HepG2 (cell line): ENCODE measurements around the gene CD96. TPM values are rescaled to one million over a fixed set of nuclear protein-coding genes. Genes with fewer than 3 reads are reported as not detected.

ENCODE experiments used
- ATAC-seq: fragments of 200-7000 bp; cut with Tn5 transposase; 3 replicates; pipeline ENCODE4 v1.9.1; 2020; ENCODE audit warnings: mild to moderate bottlenecking, moderate library complexity
- BruUV-seq: library from RNA; stranded (reverse); fragments of 400-500 nt; replicated peaks from 2 replicates; lab custom pipeline; 2021; lab: Mats Ljungman, UMichigan
- CTCF ChIA-PET: fragments of 300-600 bp; formaldehyde crosslinking; extraction: SDS; loops from one replicate; lab custom pipeline; 2021; ENCODE audit warnings: low total read pairs, inconsistent platforms, low intra/inter-chr PET ratio; lab: Yijun Ruan, JAX
- POLR2A ChIA-PET: fragments of 350-600 bp; sonication (Branson Sonifier 250); formaldehyde crosslinking; loops from one replicate; lab custom pipeline; 2020; ENCODE audit warnings: antibody characterized with exemption, inconsistent platforms; lab: Yijun Ruan, JAX
- DNase-seq: peaks from one replicate; pipeline ENCODE4 v3.0.0-alpha.2; 2015; ENCODE audit warnings: low spot score
- FAIRE-seq: peaks from 3 replicates; lab custom pipeline; 2011; peaks lifted over from hg19 to GRCh38; lab: Jason Lieb, UNC
- H2AFZ ChIP-seq: one replicate; pipeline ENCODE4 v1.6.1; 2011; ENCODE audit warnings: low read length, inconsistent platforms
- H3K27ac ChIP-seq: fragments of 300-600 bp; 3 replicates; pipeline ENCODE4 v1.8.0; 2011; ENCODE audit warnings: mixed run types, mild to moderate bottlenecking, mixed read lengths, low read length, inconsistent platforms; ENCODE audit not compliant: insufficient read depth; ENCODE audit errors: extremely low read length
- H3K27me3 ChIP-seq, 2 experiments: fragments of 200-600 bp in 1 of 2; 2 replicates in 1 of 2; 3 replicates in 1 of 2; pipeline versions ENCODE4 v1.6.0 to v1.8.0; 2011; ENCODE audit warnings: low read length in 2 of 2, mild to moderate bottlenecking in 2 of 2, moderate library complexity in 2 of 2, inconsistent platforms in 1 of 2; ENCODE audit not compliant: insufficient read depth in 2 of 2, control insufficient read depth in 1 of 2
- H3K36me3 ChIP-seq, 2 experiments: fragments of 200-600 bp in 1 of 2; replicated peaks in 1 of 2; 2 replicates in 1 of 2; 3 replicates in 1 of 2; pipeline versions ENCODE4 v1.5.1 to v1.8.0; 2011; ENCODE audit warnings: low read length in 2 of 2, inconsistent platforms in 1 of 2; ENCODE audit not compliant: insufficient read depth in 2 of 2, control insufficient read depth in 1 of 2
- H3K4me1 ChIP-seq: 2 replicates; pipeline ENCODE4 v1.5.1; 2012; ENCODE audit warnings: low read length, inconsistent platforms; ENCODE audit not compliant: insufficient read depth
- H3K4me2 ChIP-seq: 2 replicates; pipeline ENCODE4 v1.6.0; 2011; ENCODE audit warnings: low read depth, low read length, inconsistent platforms
- H3K4me3 ChIP-seq, 3 experiments: fragments of 200-600 bp in 1 of 3; sonication (generic), shearing (Covaris generic) in 1 of 3; replicated peaks in 1 of 3; 2 replicates each; pipeline ENCODE4 v1.5.1; 2011 to 2016; ENCODE audit warnings: low read length in 3 of 3, inconsistent platforms in 2 of 3, low read depth in 2 of 3, mild to moderate bottlenecking in 2 of 3, control low read depth in 1 of 3, mixed read lengths in 1 of 3; ENCODE audit not compliant: insufficient read depth in 1 of 3
- H3K79me2 ChIP-seq: one replicate; pipeline ENCODE4 v1.6.1; 2011; ENCODE audit warnings: low read length, inconsistent platforms; ENCODE audit not compliant: insufficient read depth
- H3K9ac ChIP-seq: 2 replicates; pipeline ENCODE4 v1.6.0; 2011; ENCODE audit warnings: mild to moderate bottlenecking, low read depth, low read length, inconsistent platforms; ENCODE audit not compliant: insufficient read depth
- H3K9me3 ChIP-seq: 2 replicates; pipeline ENCODE4 v1.5.1; 2012; ENCODE audit warnings: mild to moderate bottlenecking, low read length
- H4K20me1 ChIP-seq: 2 replicates; pipeline ENCODE4 v1.6.0; 2011; ENCODE audit warnings: inconsistent platforms, mild to moderate bottlenecking, low read length, moderate library complexity; ENCODE audit not compliant: insufficient read depth
- GFI1 ChIP-seq: sonication (generic); formaldehyde crosslinking; IDR thresholded peaks from 2 replicates; pipeline ENCODE4 v1.5.0; 2020; ENCODE audit warnings: missing genetic modification reagents, mild to moderate bottlenecking, borderline replicate concordance
- GLI4 ChIP-seq: sonication (generic); formaldehyde crosslinking; IDR thresholded peaks from 2 replicates; pipeline ENCODE4 v1.5.1; 2020; ENCODE audit warnings: missing genetic modification reagents, mild to moderate bottlenecking, moderate library complexity, borderline replicate concordance
- PCBP1 ChIP-seq: fragments of 200-400 bp; formaldehyde crosslinking; IDR thresholded peaks from 2 replicates; pipeline ENCODE4 v1.6.1; 2017; ENCODE audit warnings: mild to moderate bottlenecking, low read depth, low read length, borderline replicate concordance
- PLRG1 ChIP-seq: fragments of 450-650 bp; conservative IDR thresholded peaks from 2 replicates; pipeline ENCODE4 v1.6.1; 2016
- RFX5 ChIP-seq: IDR thresholded peaks from 2 replicates; pipeline ENCODE4 v1.6.1; 2011; ENCODE audit warnings: low read depth, low read length, improper control_type of control experiment
- SYNCRIP ChIP-seq: fragments of 200-400 bp; formaldehyde crosslinking; IDR thresholded peaks from 2 replicates; pipeline ENCODE4 v1.6.1; 2018; ENCODE audit warnings: mild to moderate bottlenecking, low read depth, low read length; ENCODE audit not compliant: insufficient read depth
- ZFP36L1 ChIP-seq: sonication (generic); formaldehyde crosslinking; IDR thresholded peaks from 2 replicates; pipeline ENCODE4 v1.8.0; 2022; ENCODE audit warnings: mild to moderate bottlenecking, missing genetic modification reagents, moderate library complexity
- ZNF558 ChIP-seq: sonication (generic); formaldehyde crosslinking; IDR thresholded peaks from 2 replicates; pipeline ENCODE4 v1.9.0; 2022; ENCODE audit warnings: mild to moderate bottlenecking, missing genetic modification reagents, borderline replicate concordance
- ZNF589 ChIP-seq: sonication (generic); formaldehyde crosslinking; conservative IDR thresholded peaks from 2 replicates; pipeline ENCODE4 v1.8.0; 2022; ENCODE audit warnings: mild to moderate bottlenecking, moderate library complexity, missing genetic modification reagents
- ZNF724P ChIP-seq: sonication (generic); formaldehyde crosslinking; IDR thresholded peaks from 2 replicates; pipeline ENCODE4 v1.8.0; 2022; ENCODE audit warnings: missing genetic modification reagents, borderline replicate concordance
- ZSCAN30 ChIP-seq: sonication (generic); formaldehyde crosslinking; IDR thresholded peaks from 2 replicates; pipeline ENCODE4 v1.5.0; 2020; ENCODE audit warnings: mild to moderate bottlenecking, missing genetic modification reagents
- WGBS: methylation state at CpG from one replicate; pipeline ENCODE4 v1.1.6; 2017; ENCODE audit warnings: low lambda C conversion rate; 5-methylcytosine and 5-hydroxymethylcytosine counted together
- in situ Hi-C: cut with HindIII; loops from 2 replicates; pipeline ENCODE4 v1.10.0; 2017; ENCODE audit warnings: low pct_unique_long_range_greater_than_20kb; ENCODE audit not compliant: extremely low pct_ligation_motif_present
- intact Hi-C: fragments of 100-400 bp; cut with micrococcal nuclease; formaldehyde crosslinking; loops from one replicate; pipeline ENCODE4 v1.10.0; 2022; ENCODE audit not compliant: unreplicated experiment
- polyA plus RNA-seq, 8 experiments: library from polyadenylated mRNA; depleted of rRNA in 3 of 8; stranded (reverse) in 7 of 8; unstranded in 1 of 8; fragments of >200 nt; fragmentation: Illumina TruSeq in 4 of 8; extraction: Trizol in 4 of 8; gene quantifications; 2 replicates each; pipeline versions ENCODE4 v1.2.1 to v1.2.3, GENCODE V29; 2011 to 2016; ENCODE audit warnings: low read depth in 4 of 8, missing spikeins in 1 of 8, mixed read lengths in 1 of 8; ENCODE audit not compliant: insufficient read depth in 1 of 8
- total RNA-seq, 5 experiments: library from RNA; depleted of rRNA; stranded (reverse); fragments of >200 nt; fragmentation: Illumina TruSeq; extraction: Trizol; gene quantifications; 2 replicates each; pipeline ENCODE4 v1.2.3, GENCODE V29; 2016; ENCODE audit warnings: low read depth in 1 of 5
- TF ChIP-seq, protein P1 (sequence below): sonication (generic); formaldehyde crosslinking; IDR thresholded peaks from 2 replicates; pipeline ENCODE4 v1.4.0; 2020; ENCODE audit warnings: mild to moderate bottlenecking, low read depth, missing genetic modification reagents
- TF ChIP-seq, protein P2 (sequence below): sonication (generic); formaldehyde crosslinking; conservative IDR thresholded peaks from 2 replicates; pipeline ENCODE4 v1.5.0; 2020; ENCODE audit warnings: missing genetic modification reagents
- TF ChIP-seq, protein P3 (sequence below): sonication (generic); formaldehyde crosslinking; conservative IDR thresholded peaks from 2 replicates; pipeline ENCODE4 v1.4.0; 2020; ENCODE audit warnings: missing genetic modification reagents

CD96 gene
- total and polyA plus RNA-seq, 2 of the 13 experiments (the other 11 are each of a cell fraction or from before 2014, with no cell fraction given), result not detected

DNA sequence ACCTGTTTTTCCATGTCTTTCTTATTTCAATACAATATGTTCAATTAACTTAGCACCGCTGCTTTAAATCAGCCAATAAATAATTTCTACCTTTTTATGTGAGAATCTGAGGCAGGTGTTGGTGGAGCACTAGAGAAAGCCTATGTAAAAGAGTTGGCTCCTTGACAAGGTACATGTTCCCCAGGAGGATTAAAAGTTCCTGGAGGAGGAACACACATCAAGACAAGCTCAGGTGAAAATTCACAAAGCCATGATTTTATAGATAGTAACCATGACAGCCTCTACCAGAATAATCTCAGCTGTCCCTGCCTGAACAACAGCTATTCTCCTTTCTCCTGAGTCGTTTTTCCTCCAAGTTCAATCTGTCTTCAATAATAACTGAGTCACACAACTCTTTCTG lies 56.6 kb downstream of the CD96 start:
- H3K9me3 ChIP-seq, result no peaks in the 10 kb centered on the region
- 7% methylated on average over 2 of the region's 2 CpGs for WGBS
- TF ChIP-seq GLI4 (CRISPR knock-in tag), result no peak
- TF ChIP-seq, all 625 proteins: peak for 0
- FAIRE-seq (no peak), ATAC-seq (no peak), DNase-seq (no peak)
- Histone ChIP-seq H4K20me1 (no peaks in the 10 kb centered on the region), H3K4me2 (no peak overlapping the region), H3K27ac (no peak overlapping the region), H3K79me2 (no peaks in the 10 kb centered on the region), H3K27me3 (no peaks in the 10 kb centered on the region; a peak in 1 of 5 replicates), H3K36me3 (no peaks in the 10 kb centered on the region), H3K4me3 (no peak overlapping the region), H2AFZ (no peak overlapping the region), H3K4me1 (no peaks in the 10 kb centered on the region), H3K9ac (no peak overlapping the region)
- no TSS peak for BruUV-seq
- ChIA-PET CTCF (no interaction called here), POLR2A (no interaction called here)
- intact Hi-C loops (no loop called here), in situ Hi-C loops (no loop called here)

DNA sequence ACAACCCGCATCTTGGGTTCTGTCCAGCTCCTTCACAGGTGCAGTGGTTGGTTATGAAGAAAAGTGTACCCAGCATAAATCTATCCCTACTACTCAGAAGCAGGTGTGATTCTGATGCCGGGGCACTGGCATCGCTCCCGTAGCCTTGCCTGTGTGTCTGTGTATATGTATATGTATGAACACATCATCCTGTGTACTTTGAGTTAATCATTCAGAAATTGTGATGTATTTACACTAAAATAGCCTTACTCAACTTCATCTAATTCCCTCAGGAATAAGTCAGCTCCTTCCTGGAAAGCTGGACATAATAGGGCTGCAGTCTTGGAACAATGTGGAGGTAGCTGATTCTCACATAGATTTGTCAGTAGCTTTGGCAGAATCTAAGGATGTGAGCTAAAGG lies 59.8 kb downstream of the CD96 start:
- DNase-seq (no peak), FAIRE-seq (no peak), ATAC-seq (no peak)
- Histone ChIP-seq H3K9me3 (no peaks in the 10 kb centered on the region), H4K20me1 (no peaks in the 10 kb centered on the region), H3K4me3 (no peak overlapping the region), H3K4me1 (no peaks in the 10 kb centered on the region), H3K27me3 (no peaks in the 10 kb centered on the region; a peak in 1 of 5 replicates), H3K4me2 (no peak overlapping the region), H3K9ac (no peak overlapping the region), H3K27ac (no peak overlapping the region), H3K36me3 (no peaks in the 10 kb centered on the region), H3K79me2 (no peaks in the 10 kb centered on the region), H2AFZ (no peak overlapping the region)
- no TSS peak for BruUV-seq
- ChIA-PET CTCF (no interaction called here), POLR2A (no interaction called here)
- in situ Hi-C loops (no loop called here), intact Hi-C loops (no loop called here)
- WGBS, result 9% methylated on average over 4 of the region's 4 CpGs
- TF ChIP-seq RFX5, result no peak
- no peak for TF ChIP-seq ZNF558 (CRISPR knock-in tag)
- TF ChIP-seq, protein P1, sequence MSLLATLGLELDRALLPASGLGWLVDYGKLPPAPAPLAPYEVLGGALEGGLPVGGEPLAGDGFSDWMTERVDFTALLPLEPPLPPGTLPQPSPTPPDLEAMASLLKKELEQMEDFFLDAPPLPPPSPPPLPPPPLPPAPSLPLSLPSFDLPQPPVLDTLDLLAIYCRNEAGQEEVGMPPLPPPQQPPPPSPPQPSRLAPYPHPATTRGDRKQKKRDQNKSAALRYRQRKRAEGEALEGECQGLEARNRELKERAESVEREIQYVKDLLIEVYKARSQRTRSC, result no peak
- TF ChIP-seq ZNF724P (CRISPR knock-in tag), result no peak
- TF ChIP-seq GFI1 (CRISPR knock-in tag), result no peak
- TF ChIP-seq ZSCAN30 (CRISPR knock-in tag), result no peak
- TF ChIP-seq, protein P2, sequence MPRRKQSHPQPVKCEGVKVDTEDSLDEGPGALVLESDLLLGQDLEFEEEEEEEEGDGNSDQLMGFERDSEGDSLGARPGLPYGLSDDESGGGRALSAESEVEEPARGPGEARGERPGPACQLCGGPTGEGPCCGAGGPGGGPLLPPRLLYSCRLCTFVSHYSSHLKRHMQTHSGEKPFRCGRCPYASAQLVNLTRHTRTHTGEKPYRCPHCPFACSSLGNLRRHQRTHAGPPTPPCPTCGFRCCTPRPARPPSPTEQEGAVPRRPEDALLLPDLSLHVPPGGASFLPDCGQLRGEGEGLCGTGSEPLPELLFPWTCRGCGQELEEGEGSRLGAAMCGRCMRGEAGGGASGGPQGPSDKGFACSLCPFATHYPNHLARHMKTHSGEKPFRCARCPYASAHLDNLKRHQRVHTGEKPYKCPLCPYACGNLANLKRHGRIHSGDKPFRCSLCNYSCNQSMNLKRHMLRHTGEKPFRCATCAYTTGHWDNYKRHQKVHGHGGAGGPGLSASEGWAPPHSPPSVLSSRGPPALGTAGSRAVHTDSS (CRISPR knock-in tag), result no peak
- TF ChIP-seq, protein P3, sequence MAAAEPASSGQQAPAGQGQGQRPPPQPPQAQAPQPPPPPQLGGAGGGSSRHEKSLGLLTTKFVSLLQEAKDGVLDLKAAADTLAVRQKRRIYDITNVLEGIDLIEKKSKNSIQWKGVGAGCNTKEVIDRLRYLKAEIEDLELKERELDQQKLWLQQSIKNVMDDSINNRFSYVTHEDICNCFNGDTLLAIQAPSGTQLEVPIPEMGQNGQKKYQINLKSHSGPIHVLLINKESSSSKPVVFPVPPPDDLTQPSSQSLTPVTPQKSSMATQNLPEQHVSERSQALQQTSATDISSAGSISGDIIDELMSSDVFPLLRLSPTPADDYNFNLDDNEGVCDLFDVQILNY (CRISPR knock-in tag), result no peak
- no peak for TF ChIP-seq PCBP1
- TF ChIP-seq PLRG1, result no peak
- TF ChIP-seq SYNCRIP, result no peak
- TF ChIP-seq ZNF589, result no peak
- no peak for TF ChIP-seq ZFP36L1
